Skeletal muscle tissue (tissue), 4 donors: Measurements from ENCODE around the gene SNX30. TPM values are rescaled to one million over a fixed set of nuclear protein-coding genes. Genes with fewer than 3 reads are reported as not detected.

ENCODE experiments used
- H3K27ac ChIP-seq: one replicate; pipeline ENCODE4 v1.7.0; 2013; ENCODE audit warnings: mild to moderate bottlenecking, low read depth, low read length, inconsistent platforms
- H3K27me3 ChIP-seq, 3 donors: one replicate each; pipeline ENCODE4 v1.7.0; 2013; ENCODE audit warnings: low read length in 3 of 3; ENCODE audit not compliant: control insufficient read depth in 3 of 3, insufficient read depth in 3 of 3
- H3K36me3 ChIP-seq, 3 donors: one replicate each; pipeline ENCODE4 v1.7.0; 2013; ENCODE audit warnings: low read length in 3 of 3; ENCODE audit not compliant: control insufficient read depth in 3 of 3, insufficient read depth in 3 of 3
- H3K4me1 ChIP-seq, 3 donors: one replicate each; pipeline ENCODE4 v1.7.0; 2013; ENCODE audit warnings: low read length in 3 of 3, mild to moderate bottlenecking in 3 of 3; ENCODE audit not compliant: control insufficient read depth in 3 of 3, insufficient read depth in 3 of 3
- H3K4me3 ChIP-seq, 3 donors: one replicate each; pipeline ENCODE4 v1.7.0; 2013; ENCODE audit warnings: low read length in 3 of 3
- H3K9ac ChIP-seq, 3 donors: one replicate each; pipeline ENCODE4 v1.7.0; 2013; ENCODE audit warnings: low read length in 3 of 3, mild to moderate bottlenecking in 3 of 3, moderate library complexity in 2 of 3, low read depth in 1 of 3
- H3K9me3 ChIP-seq, 3 donors: one replicate each; pipeline ENCODE4 v1.7.0; 2013; ENCODE audit warnings: low read length in 3 of 3; ENCODE audit not compliant: control insufficient read depth in 3 of 3
- total RNA-seq: library from RNA; depleted of rRNA; stranded (reverse); fragments of >200 nt; gene quantifications from one replicate; pipeline ENCODE4 v1.2.3, GENCODE V29; 2014
- donor health status: Osteomylitis.

Gene SNX30
- total RNA-seq, 1 donor from 2014 or later, result 8.9 TPM

- Histone ChIP-seq H3K36me3 (peaks cover 0 to 5% (median 0%) of the 10 kb centered on the region in 3 donors), H3K27me3 (no peaks in the 10 kb centered on the region), H3K9ac (no peak overlapping the region), H3K9me3 (no peaks in the 10 kb centered on the region), H3K27ac (no peak overlapping the region), H3K4me1 (peaks cover 8 to 24% (median 24%) of the 10 kb centered on the region in 3 donors), H3K4me3 (no peak overlapping the region)
Observed at GRCh38 chr9:112850840-112851239, 100.3 kb downstream of the SNX30 start.

DNA sequence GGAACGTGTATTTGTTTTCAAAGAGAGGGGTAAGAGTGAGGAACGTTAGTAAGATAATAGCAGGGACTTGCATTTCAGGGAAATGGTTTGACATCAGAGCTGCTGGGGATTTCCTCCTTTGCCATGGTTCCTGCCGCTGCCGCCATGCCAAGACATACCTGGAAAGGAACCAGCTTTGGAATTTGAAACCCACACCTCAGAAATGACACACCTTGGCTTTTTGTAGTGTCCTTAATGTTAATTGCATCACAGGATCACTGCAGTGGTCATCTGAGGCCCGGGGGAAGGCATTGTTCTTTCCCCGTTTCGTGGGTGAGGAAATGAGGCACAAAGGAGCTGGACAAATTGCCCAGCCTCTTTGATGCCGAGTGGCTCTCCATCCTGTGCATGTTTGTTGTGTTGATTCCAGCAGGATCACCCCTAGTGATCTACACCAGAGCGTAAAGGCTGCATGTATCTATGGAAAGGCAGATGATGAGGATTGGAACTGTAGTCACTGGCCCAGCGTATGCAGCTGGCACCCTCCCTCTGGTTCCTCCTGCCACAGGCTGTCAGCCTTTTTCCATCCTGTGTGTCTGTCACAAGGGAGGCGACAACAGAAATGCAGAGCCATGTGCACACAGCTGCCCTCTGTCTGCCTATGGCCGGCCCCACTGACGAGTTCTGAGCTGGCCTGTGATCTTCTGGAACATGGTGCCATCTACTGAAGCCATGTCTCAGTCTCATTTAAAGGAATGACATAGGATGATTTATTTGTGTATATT, 102.4 kb downstream of the SNX30 start:
- Histone ChIP-seq H3K4me3 (peak overlapping the region in 1 of 3 donors; percentile 22), H3K27ac (peak overlapping the region; percentile 25), H3K36me3 (peaks cover 0 to 5% (median 0%) of the 10 kb centered on the region in 3 donors), H3K9ac (no peak overlapping the region), H3K4me1 (peaks cover 8 to 24% (median 24%) of the 10 kb centered on the region in 3 donors), H3K27me3 (no peaks in the 10 kb centered on the region), H3K9me3 (no peaks in the 10 kb centered on the region)

DNA sequence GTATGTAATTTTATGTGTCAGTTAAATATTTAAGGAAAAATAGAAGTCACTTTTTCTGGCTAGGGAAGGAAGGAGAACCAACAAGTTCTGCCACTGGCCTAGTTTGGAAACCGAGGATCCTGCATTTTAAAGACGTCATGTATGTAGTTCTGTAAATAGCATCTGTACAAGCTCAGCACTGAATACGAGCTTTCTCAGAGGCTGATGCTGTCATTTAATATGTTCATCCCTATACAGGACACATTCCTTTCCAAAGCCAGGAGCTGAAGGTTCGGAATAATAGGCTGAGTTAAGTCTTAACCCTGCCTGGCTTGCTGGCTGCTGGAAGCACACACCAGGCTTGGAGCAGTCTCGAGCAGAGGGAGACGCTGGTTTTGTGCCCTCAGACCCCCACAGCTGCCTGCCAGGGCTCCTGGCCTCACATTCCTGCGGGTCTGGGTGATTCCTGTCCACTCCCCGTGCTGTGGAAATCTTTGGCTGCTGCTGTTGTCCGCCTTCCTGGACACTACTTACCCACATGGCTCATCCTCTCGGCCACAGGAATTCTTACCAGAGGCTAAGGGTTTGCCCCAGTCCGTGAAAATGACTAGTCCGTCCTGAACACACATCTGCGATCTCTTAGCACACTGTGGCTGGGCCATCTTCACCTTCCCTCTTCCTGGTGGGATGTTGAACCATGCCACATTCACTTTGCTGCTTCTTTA, 103.5 kb downstream of the SNX30 start:
- Histone ChIP-seq H3K9me3 (no peaks in the 10 kb centered on the region), H3K4me3 (no peak overlapping the region), H3K36me3 (peaks cover 0 to 5% (median 0%) of the 10 kb centered on the region in 3 donors), H3K4me1 (peaks cover 8 to 24% (median 24%) of the 10 kb centered on the region in 3 donors), H3K27ac (peak overlapping the region; percentile 25), H3K27me3 (no peaks in the 10 kb centered on the region), H3K9ac (peak overlapping the region; percentile 5 to 69 (median 44))

GRCh38 chr9:112854657-112855056, 104.1 kb downstream of the SNX30 start:
- Histone ChIP-seq H3K27ac (no peak overlapping the region), H3K4me1 (peaks cover 8 to 24% (median 24%) of the 10 kb centered on the region in 3 donors), H3K4me3 (no peak overlapping the region), H3K27me3 (no peaks in the 10 kb centered on the region), H3K9ac (peak overlapping the region in 1 of 3 donors; percentile 69), H3K9me3 (no peaks in the 10 kb centered on the region), H3K36me3 (peaks cover 0 to 5% (median 0%) of the 10 kb centered on the region in 3 donors)

- Histone ChIP-seq H3K9ac (no peak overlapping the region), H3K9me3 (no peaks in the 10 kb centered on the region), H3K4me3 (no peak overlapping the region), H3K27me3 (no peaks in the 10 kb centered on the region), H3K27ac (no peak overlapping the region), H3K36me3 (peaks cover 0 to under 1% (median 0%) of the 10 kb centered on the region in 3 donors), H3K4me1 (peaks cover 8 to 24% (median 24%) of the 10 kb centered on the region in 3 donors)
Observed at GRCh38 chr9:112856200-112856599, 105.6 kb downstream of the SNX30 start.

GRCh38 chr9:112856843-112857242, 106.3 kb downstream of the SNX30 start:
- Histone ChIP-seq H3K4me1 (peaks cover 8 to 24% (median 24%) of the 10 kb centered on the region in 3 donors), H3K36me3 (no peaks in the 10 kb centered on the region), H3K27ac (no peak overlapping the region), H3K27me3 (no peaks in the 10 kb centered on the region), H3K4me3 (no peak overlapping the region), H3K9ac (no peak overlapping the region), H3K9me3 (no peaks in the 10 kb centered on the region)

DNA sequence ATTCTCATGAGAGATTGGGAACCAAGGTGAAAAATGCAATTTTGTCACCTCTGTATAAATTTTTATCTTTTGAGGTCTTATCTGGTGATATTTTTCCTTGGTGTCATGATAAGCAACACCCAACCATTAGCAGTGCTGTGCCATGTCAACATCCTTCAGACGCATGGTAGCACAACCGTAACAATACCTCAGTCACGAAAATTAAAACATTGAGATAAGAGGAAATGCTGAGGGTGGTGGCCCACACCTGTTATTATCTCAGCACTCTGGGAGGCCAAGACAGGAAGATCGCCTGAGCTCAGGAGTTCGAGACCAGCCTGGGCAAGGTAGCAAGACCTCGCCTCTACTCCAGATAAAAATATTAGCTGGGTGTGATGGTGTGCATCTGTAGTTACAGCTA, 107.4 kb downstream of the SNX30 start:
- H3K9ac ChIP-seq, result no peak overlapping the region
- H3K4me1 ChIP-seq, result peaks cover 8 to 23% (median 17%) of the 10 kb centered on the region in 3 donors
- no peak overlapping the region for H3K27ac ChIP-seq
- H3K36me3 ChIP-seq, result no peaks in the 10 kb centered on the region
- no peak overlapping the region for H3K4me3 ChIP-seq
- H3K27me3 ChIP-seq, result no peaks in the 10 kb centered on the region
- no peaks in the 10 kb centered on the region for H3K9me3 ChIP-seq

DNA sequence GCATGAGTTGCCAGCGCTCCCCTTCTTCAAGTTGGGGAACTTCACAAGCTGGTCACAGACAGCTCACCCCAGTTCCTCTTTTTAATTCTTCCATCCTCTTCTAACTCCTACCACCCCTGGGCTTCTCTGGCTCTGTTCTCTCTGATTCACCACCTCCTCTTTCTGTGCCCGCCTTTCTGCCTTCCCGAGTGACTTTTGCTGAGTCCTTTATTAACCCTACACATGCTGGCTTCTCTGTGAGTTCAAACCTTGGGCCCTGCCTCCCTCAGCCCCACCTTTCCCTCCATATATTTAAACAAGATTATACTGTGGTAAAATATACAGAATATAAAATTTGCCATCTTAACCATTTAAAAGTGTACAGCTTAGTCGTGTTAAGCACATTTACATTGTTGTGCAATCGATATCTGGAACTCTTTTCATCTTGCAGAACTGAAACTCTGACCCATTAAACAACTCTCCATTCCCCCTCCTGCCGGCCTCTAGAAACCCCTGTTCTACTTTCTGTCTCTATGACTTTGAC, 108.1 kb downstream of the SNX30 start:
- Histone ChIP-seq H3K9ac (no peak overlapping the region), H3K27me3 (no peaks in the 10 kb centered on the region), H3K4me1 (peaks cover 8 to 17% (median 12%) of the 10 kb centered on the region in 3 donors), H3K36me3 (no peaks in the 10 kb centered on the region), H3K27ac (peak overlapping the region; percentile 13), H3K4me3 (no peak overlapping the region), H3K9me3 (no peaks in the 10 kb centered on the region)

DNA sequence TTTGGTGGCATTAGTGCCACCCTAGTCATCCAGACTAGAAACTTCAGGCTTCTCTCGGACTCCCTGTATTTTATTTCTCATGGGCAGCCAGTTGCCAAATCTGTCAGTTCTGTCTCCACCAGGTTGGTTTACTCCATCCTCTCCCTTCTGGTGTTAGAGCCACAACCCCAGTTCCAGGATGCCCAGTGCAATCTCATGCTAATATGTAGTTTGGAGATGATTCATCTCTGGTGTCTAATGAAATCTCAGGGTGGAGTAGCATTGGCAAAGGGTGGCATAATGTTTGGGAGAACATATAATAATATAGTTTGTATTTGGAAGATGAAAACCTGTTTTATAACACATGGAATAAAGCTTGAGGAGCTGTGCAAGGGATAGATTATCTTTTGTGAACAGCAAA, 109.9 kb downstream of the SNX30 start:
- H3K27me3 ChIP-seq, result no peaks in the 10 kb centered on the region
- H3K4me3 ChIP-seq, result no peak overlapping the region
- H3K36me3 ChIP-seq, result peaks cover 0 to 2% (median 0%) of the 10 kb centered on the region in 3 donors
- H3K9ac ChIP-seq, result no peak overlapping the region
- no peaks in the 10 kb centered on the region for H3K9me3 ChIP-seq
- no peak overlapping the region for H3K27ac ChIP-seq
- H3K4me1 ChIP-seq, result peaks cover 0 to 6% (median 0%) of the 10 kb centered on the region in 3 donors

GRCh38 chr9:112861155-112861554, 110.6 kb downstream of the SNX30 start:
- Histone ChIP-seq H3K27ac (peak overlapping the region; percentile 32), H3K4me3 (no peak overlapping the region), H3K27me3 (no peaks in the 10 kb centered on the region)

More at GRCh38 chr9:112861155-112861554, 110.6 kb downstream of the SNX30 start:
- peaks cover 0 to 6% (median 0%) of the 10 kb centered on the region in 3 donors for H3K4me1 ChIP-seq
- H3K9ac ChIP-seq, result no peak overlapping the region
- peaks cover 0 to 4% (median 4%) of the 10 kb centered on the region in 3 donors for H3K36me3 ChIP-seq
- no peaks in the 10 kb centered on the region for H3K9me3 ChIP-seq
